GM12891 (cell line): Measurements from ENCODE around the gene SETBP1.
"Not testable (repeated sequence)": the region's sequence is repeated elsewhere in the genome, so short reads cannot be mapped to it uniquely, and the experiment has no call there.

Experiments used
- DNase-seq: peaks from one replicate; pipeline ENCODE4 v3.0.0; 2011; ENCODE audit warnings: low spot score; ENCODE audit not compliant: insufficient read length
- FAIRE-seq: peaks from 2 replicates; lab custom pipeline; 2011; peaks lifted over from hg19 to GRCh38; lab: Jason Lieb, UNC
- PAX5 ChIP-seq: IDR thresholded peaks from 2 replicates; pipeline ENCODE4 v1.6.1; 2011; ENCODE audit warnings: low read length, moderate library complexity, mild to moderate bottlenecking; ENCODE audit not compliant: insufficient read depth, severe bottlenecking
- POLR2A ChIP-seq: IDR thresholded peaks from 2 replicates; pipeline ENCODE4 v1.6.1; 2011; ENCODE audit warnings: low read depth, low read length, control low read depth
- POLR2AphosphoS5 ChIP-seq: IDR thresholded peaks from 2 replicates; pipeline ENCODE4 v1.6.1; 2011; ENCODE audit warnings: low read depth, low read length, control low read depth
- POU2F2 ChIP-seq: IDR thresholded peaks from 2 replicates; pipeline ENCODE4 v1.6.1; 2011; ENCODE audit warnings: low read depth, mild to moderate bottlenecking, control low read depth, low read length, moderate library complexity
- SPI1 ChIP-seq: IDR thresholded peaks from 2 replicates; pipeline ENCODE4 v1.6.1; 2011; ENCODE audit warnings: low read depth, low read length, control low read depth
- TAF1 ChIP-seq: IDR thresholded peaks from 2 replicates; pipeline ENCODE4 v1.6.1; 2011; ENCODE audit warnings: low read depth, low read length, control low read depth

The SETBP1 gene

DNA sequence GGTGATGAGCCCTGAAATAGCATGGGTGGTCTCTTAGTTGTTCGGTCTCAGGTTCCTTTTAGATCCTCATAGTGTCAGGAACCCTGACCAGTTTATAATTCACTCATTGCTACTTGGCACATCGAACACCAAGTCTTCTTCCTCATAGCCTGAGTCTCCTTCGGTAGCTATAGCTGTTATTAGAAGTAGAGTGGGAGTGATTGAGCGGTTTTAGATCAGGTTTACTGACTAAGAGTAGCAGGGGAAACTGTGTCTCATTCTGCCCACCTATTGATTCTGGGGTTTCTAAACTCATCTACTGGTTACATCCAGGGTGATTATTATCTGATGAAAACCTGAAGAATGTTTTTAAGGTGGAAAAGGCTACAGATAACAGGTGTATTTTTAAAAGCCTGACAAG lies 114.6 kb downstream of the SETBP1 start:
- DNase-seq (no peak), FAIRE-seq (no peak)
- no peak for TF ChIP-seq SPI1
- no peak for TF ChIP-seq PAX5
- TF ChIP-seq POU2F2: no peak
- no peak for TF ChIP-seq POLR2AphosphoS5
- TF ChIP-seq POLR2A: no peak
- TF ChIP-seq TAF1: no peak

DNA sequence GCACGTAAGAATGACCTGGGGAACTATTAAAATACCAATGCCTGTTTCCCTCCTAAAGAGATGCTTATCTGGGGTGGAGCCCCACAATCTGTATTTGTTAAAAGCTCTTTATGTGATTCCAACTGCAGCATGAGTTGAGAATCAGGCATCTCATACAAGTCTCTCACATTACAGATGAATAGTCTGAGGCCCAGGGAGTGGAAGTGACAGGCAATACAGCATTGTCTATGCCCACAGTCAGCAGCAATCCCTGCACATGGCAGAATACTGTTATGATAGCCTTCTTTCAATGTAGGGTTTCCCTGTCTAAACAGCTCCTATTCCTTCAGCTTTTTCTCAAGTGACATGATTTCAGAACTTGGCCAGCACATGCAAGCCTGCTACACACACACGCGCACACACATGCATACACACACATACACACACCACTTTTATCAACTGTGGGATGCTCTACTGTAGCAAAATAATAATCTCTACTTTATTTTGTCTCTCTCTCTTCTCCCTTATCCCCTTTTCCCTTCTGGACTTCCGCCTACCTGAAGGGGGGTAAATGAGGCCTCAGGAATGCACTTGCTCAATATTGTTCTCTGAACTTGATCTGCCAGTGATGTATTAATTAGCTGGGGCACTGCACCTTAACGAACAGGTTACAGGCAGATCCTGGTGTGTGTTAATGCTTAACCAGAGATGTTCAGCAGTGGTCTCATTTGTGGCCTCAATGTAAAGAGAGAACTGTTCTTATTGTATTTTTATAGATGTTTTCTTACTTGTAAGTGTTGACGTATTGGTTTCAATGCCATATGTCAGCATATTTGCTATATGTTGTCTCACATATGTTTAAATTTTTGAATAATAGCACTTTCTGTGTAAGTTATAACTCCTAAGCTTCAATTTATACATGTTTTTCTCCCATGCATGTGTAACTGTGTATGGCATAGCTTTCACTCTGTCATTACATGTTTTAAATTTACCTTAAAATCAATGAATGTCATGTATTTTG lies 116.0 kb downstream of the SETBP1 start:
- DNase-seq (no peak), FAIRE-seq (no peak)
- TF ChIP-seq POLR2A (no peak), SPI1 (no peak), PAX5 (no peak), POLR2AphosphoS5 (no peak), POU2F2 (no peak), TAF1 (no peak)

GRCh38 chr18:44798433-44799048 lies 117.9 kb downstream of the SETBP1 start:
- FAIRE-seq (peak; percentile 62), DNase-seq (no peak)
- TF ChIP-seq POU2F2 (no peak), PAX5 (no peak), POLR2AphosphoS5 (no peak), SPI1 (peak; percentile 93), POLR2A (no peak), TAF1 (no peak)

- FAIRE-seq (peak; percentile 67), DNase-seq (no peak)
- TF ChIP-seq TAF1 (no peak), POU2F2 (no peak), SPI1 (no peak), PAX5 (no peak), POLR2AphosphoS5 (no peak), POLR2A (no peak)
Observed at GRCh38 chr18:44799382-44799906, 118.8 kb downstream of the SETBP1 start.

- FAIRE-seq (peak; percentile 83), DNase-seq (no peak)
- no peak for TF ChIP-seq TAF1
- TF ChIP-seq POLR2AphosphoS5: no peak
- TF ChIP-seq PAX5: no peak
- TF ChIP-seq SPI1: 0 out of 2 replicates have a peak, but pooled peaks have one; percentile 6
- TF ChIP-seq POLR2A: no peak
- no peak for TF ChIP-seq POU2F2
Observed at GRCh38 chr18:44799907-44800421, 119.3 kb downstream of the SETBP1 start.

DNA sequence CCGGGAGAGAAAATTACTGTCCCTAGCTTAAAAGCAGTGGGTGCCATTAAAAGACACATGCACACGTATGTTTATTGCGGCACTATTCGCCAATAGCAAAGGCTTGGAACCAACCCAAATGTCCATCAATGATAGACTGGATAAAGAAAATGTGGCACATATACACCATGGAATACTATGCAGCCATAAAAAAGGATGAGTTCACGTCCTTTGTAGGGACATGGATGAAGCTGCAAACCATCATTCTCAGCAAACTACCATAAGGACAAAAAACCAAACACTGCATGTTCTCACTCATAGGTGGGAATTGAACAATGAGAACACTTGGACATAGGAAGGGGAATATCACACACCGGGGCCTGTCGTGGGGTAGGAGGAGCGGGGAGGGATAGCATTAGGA lies 120.1 kb downstream of the SETBP1 start:
- not testable (repeated sequence) for DNase-seq, FAIRE-seq

DNA sequence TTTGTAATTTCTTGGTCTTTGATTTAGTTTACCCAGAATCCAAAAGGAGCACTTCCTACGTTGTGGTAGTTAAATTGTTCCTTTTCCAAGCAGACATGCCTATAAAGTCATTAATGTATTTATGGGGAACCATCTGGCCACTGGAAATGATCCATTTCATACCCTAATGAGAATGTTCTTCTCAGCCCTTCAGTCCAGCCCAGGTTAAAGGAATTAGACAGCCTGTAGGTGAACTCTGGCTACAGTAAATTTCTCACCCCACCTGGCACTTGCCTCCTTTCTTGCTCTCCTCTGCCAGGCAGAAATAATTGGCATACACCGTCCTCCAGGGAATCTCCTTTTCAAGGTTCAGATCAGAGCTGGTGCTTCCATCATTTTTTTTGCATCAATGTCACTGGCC lies 121.1 kb downstream of the SETBP1 start:
- FAIRE-seq (no peak), DNase-seq (no peak)
- TF ChIP-seq POLR2AphosphoS5 (no peak), PAX5 (no peak), POU2F2 (no peak), POLR2A (no peak), TAF1 (no peak), SPI1 (no peak)

DNA sequence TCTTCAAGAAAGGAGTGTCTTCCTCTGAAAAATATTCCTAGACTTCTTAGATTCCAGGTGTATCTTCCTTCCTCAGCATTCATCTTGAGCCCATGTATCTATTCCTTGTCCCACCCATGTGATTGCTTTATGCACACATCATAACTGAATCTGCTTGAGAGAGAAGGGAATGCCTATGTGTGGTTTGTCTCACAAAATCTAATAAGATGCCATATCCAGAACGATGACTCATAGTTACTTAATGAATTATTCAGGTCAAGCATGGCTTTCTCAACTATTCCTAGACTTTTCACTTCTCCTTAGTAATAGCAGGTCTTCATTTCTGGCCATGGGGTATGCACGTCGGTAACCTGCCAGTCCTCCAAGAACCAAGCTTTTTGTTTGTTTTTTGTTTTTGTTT lies 121.8 kb downstream of the SETBP1 start:
- peak; percentile 35 for FAIRE-seq
- DNase-seq: no peak
- TF ChIP-seq SPI1 (0 out of 2 replicates have a peak, but pooled peaks have one; percentile 17), TAF1 (no peak)

DNA sequence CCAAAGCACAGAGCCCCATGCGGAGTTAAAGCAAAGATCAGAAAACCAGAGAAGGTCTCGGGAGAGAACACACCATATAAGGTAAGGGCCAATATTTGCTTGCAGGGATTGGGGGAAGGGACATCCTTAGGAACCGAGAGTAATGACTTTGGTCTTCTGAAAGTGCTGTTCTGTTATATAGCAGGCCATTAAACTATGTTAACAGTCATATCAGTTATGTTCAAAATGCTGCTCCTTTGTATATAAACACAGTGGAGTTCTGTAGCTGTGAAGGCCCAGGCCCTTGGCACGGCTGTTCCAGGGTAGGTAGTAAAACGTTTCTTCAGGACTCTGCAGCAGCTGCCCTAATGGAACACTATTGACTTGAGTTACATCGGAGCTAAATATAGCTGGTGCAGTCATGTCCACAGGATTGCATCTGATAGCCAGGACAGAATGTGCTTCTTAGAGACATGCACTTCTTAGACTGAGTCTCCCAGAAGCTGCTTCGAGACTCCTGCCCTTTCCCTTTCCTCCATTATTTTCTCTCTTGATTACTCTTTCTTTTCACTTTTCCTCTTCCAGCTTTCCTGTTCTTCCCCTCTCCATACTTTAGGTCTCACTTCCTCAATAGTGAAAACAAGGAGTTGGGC lies 122.4 kb downstream of the SETBP1 start:
- FAIRE-seq: peak; percentile 82
- no peak for TF ChIP-seq TAF1
- TF ChIP-seq POLR2A: no peak
- no peak for TF ChIP-seq SPI1
- TF ChIP-seq POU2F2: no peak
- no peak for TF ChIP-seq POLR2AphosphoS5
- no peak for TF ChIP-seq PAX5
- DNase-seq: no peak
